ENCODE measurements around the gene LEMD1. TPM values are rescaled to one million over a fixed set of nuclear protein-coding genes. Genes with fewer than 3 reads are reported as not detected.

Gene LEMD1
- total and polyA plus RNA-seq, 8 donors = 0.28 to 0.32 TPM; not detected in 6

DNA sequence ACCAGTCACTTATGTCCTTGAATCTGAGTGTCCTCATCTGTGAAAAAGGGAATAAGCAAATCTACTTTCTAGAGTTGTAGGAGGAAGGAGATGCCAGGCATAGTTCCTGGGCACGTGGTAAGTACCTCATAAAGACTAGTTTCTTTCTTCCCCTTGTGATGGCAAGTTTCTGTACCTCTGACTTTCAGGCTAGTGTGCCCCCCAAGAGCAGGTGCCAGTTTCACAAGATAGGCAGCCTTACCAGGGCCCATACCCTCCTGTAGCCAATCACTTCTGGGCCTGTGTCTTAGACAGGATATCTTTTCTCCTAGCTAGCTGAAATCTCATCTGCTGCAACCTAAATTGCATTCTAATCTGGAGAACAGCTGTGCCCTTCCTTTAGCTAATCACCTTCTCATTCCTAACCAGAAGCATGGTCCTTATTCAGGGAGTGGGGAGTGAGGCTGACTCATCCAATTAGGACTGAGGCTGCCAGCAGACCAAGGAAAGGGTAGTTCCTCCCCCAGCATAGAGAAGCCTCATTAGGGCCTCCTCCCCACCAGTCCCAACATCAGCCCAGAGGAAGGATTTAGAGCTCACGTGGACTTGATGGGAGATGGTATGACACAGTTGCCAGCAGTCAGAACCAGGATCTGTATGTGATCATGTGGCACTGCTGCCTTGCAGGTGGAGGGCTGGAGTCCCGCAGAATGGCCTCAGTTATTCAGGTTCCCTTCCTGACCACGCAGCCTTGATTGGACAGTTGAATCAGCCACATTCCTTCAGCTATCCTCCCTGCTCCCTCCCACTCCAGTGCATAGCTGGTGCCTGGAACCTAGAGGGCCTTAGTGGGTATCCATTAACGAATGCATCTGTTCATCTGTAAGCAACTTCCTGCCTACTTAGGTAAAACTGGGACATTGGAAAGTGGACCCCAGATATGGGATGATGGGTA is 73.0 kb downstream of the LEMD1 start:
- 74 to 77% methylated on average over 5 of the region's 5 CpGs for WGBS, 2 donors

DNA sequence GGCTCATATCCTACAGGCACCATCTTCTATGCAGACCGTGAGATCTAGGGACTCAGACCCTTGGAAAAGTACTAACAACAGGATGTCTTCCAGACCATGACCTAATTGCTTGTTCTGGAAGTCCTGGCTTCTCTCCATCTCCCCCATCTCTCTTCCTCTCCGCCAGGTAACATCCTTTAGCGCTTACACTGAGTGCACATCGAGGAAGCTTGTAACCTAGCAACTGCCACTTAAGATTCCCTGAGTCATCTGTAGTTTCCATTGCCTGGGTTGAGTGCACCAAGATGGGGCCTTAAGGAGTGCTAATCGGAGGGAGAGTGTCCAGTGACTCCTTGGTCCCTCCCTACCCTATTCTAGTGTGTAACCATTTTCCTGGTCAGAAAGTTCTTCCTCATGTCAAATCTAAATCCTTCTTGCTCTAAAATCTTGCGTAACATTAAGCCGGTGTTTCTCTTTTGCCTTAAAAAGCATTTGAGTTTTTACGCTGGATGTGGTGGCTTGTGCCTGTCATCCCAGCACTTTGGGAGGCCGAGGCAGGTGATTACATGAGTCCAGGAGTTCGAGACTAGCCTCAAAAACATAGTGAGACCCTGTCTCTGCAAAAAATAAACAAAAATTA is 74.8 kb downstream of the LEMD1 start:
- WGBS, 2 donors = 85 to 88% methylated on average over 10 of the region's 10 CpGs
- intact Hi-C loops (cut with DNase I) = no loop called here
- ATAC-seq (no peak), FAIRE-seq (no peak), DNase-seq (no peak)
- Histone ChIP-seq H3K9me3 (no peaks in the 10 kb centered on the region), H3K27ac (no peak overlapping the region), H3K4me3 (no peak overlapping the region), H3K4me1 (peaks cover 0 to 10% (median 9%) of the 10 kb centered on the region in 3 donors), H3K27me3 (no peaks in the 10 kb centered on the region), H3K36me3 (no peaks in the 10 kb centered on the region)
- TF ChIP-seq, protein P1, sequence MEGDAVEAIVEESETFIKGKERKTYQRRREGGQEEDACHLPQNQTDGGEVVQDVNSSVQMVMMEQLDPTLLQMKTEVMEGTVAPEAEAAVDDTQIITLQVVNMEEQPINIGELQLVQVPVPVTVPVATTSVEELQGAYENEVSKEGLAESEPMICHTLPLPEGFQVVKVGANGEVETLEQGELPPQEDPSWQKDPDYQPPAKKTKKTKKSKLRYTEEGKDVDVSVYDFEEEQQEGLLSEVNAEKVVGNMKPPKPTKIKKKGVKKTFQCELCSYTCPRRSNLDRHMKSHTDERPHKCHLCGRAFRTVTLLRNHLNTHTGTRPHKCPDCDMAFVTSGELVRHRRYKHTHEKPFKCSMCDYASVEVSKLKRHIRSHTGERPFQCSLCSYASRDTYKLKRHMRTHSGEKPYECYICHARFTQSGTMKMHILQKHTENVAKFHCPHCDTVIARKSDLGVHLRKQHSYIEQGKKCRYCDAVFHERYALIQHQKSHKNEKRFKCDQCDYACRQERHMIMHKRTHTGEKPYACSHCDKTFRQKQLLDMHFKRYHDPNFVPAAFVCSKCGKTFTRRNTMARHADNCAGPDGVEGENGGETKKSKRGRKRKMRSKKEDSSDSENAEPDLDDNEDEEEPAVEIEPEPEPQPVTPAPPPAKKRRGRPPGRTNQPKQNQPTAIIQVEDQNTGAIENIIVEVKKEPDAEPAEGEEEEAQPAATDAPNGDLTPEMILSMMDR (IDR thresholded peaks at IDR 0.05) = no peak

More for the DNA sequence above, 73.0 kb downstream of the LEMD1 start:
- no peaks in the 10 kb centered on the region for H3K9me3 ChIP-seq
- FAIRE-seq (no peak), ATAC-seq (no peak), DNase-seq (peak in 1 of 6 donors; percentile 17)
- H3K4me1 ChIP-seq = peaks cover 0 to 9% (median 6%) of the 10 kb centered on the region in 3 donors
- H3K27me3 ChIP-seq = no peaks in the 10 kb centered on the region
- intact Hi-C loops (cut with DNase I) = no loop called here
- TF ChIP-seq, protein P1 (IDR thresholded peaks at IDR 0.05) = no peak
- H3K36me3 ChIP-seq = no peaks in the 10 kb centered on the region
- no peak overlapping the region for H3K4me3 ChIP-seq
- no peak overlapping the region for H3K27ac ChIP-seq

DNA sequence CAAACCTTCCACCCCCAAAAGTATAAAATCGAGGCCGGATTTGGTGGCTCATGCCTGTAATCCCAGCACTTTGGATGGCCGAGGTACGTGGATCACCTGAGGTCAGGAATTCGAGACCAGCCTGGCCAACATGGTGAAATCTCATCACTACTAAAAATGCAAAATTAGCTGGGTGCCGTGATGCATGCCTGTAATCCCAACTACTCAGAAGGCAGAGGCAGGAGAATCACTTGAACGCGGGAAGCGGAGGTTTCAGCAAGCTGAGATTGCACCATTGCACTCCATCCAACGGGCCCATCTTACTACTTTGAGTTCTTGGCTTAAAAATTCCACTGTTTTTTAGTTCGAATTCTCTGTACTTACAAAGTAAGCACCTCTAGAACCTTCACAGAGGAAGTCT is 76.1 kb downstream of the LEMD1 start:
- TF ChIP-seq, protein P1 (IDR thresholded peaks at IDR 0.05) = no peak
- FAIRE-seq = no peak
- Histone ChIP-seq H3K27me3 (no peaks in the 10 kb centered on the region), H3K4me3 (no peak overlapping the region), H3K4me1 (peaks cover 0 to 10% (median 9%) of the 10 kb centered on the region in 3 donors), H3K36me3 (no peaks in the 10 kb centered on the region), H3K27ac (no peak overlapping the region), H3K9me3 (no peaks in the 10 kb centered on the region)
- intact Hi-C loops (cut with DNase I) = no loop called here
- ATAC-seq = no peak
- DNase-seq = no peak
- 91 to 96% methylated on average over 11 of the region's 11 CpGs for WGBS, 2 donors

DNA sequence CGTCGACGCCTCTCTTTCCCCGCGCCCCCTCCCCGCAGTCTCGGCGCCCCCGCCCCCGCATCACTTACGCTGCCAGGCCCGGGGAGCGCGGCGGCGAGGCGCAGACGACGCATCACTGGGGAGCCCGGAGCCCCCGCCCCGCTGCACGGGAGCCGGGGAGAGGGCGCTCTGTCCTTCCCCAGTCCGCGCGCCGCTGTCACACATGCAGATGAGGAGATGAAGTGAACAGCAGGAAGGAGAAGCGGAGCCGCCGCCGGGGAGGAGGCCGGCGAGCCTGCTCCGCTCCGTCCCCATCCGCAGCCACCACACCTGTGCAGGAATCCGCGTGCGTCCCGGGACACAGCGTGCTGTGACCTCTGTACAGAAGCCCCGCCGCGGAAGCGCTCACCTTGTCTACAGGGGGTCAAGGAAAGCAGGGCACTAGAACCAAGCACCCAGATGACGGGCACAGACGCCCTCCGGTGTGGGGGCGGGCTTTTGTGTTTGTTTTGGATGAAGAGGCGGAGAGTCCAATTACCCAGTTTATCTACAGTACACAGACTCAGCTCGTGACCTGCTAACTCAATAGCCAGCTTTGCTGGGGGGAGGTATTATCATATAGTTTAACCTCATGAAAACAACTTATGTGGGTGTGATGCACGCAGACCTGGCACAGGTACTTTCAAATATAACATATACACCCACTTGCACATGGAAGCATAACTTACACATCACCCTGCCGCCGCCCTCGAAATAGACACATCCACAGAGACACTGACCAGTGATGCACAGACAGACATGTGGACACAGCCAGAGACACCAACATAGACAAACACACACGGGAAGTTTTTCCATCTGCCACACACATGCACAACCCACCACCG is 77.6 kb downstream of the LEMD1 start:
- peak; percentile 68 to 84 (median 79) for ATAC-seq
- H3K4me3 ChIP-seq = peak overlapping the region in 3 of 4 donors; percentile 18 to 46 (median 23)

More for the DNA sequence above, 77.6 kb downstream of the LEMD1 start:
- intact Hi-C loops (cut with DNase I) = no loop called here
- 8 to 11% methylated on average over 40 to 59 of the region's 59 CpGs for WGBS, 2 donors
- H3K27me3 ChIP-seq = no peaks in the 10 kb centered on the region
- H3K4me1 ChIP-seq = peaks cover 0 to 10% (median 9%) of the 10 kb centered on the region in 3 donors
- FAIRE-seq (no peak), DNase-seq (peak in 5 of 6 donors; percentile 32 to 78 (median 45))
- TF ChIP-seq, protein P1 (IDR thresholded peaks at IDR 0.05) = no peak
- H3K36me3 ChIP-seq = no peaks in the 10 kb centered on the region
- H3K9me3 ChIP-seq = no peaks in the 10 kb centered on the region
- H3K27ac ChIP-seq = no peak overlapping the region

All from pancreas (tissue), 10 donors.